ENCODE measurements around the gene VWA5B2. TPM values are rescaled to one million over a fixed set of nuclear protein-coding genes. Genes with fewer than 3 reads are reported as not detected.

VWA5B2 gene
- total and polyA plus RNA-seq, 2 of the 4 experiments (the other 2 are of a cell fraction), result not detected

DNA sequence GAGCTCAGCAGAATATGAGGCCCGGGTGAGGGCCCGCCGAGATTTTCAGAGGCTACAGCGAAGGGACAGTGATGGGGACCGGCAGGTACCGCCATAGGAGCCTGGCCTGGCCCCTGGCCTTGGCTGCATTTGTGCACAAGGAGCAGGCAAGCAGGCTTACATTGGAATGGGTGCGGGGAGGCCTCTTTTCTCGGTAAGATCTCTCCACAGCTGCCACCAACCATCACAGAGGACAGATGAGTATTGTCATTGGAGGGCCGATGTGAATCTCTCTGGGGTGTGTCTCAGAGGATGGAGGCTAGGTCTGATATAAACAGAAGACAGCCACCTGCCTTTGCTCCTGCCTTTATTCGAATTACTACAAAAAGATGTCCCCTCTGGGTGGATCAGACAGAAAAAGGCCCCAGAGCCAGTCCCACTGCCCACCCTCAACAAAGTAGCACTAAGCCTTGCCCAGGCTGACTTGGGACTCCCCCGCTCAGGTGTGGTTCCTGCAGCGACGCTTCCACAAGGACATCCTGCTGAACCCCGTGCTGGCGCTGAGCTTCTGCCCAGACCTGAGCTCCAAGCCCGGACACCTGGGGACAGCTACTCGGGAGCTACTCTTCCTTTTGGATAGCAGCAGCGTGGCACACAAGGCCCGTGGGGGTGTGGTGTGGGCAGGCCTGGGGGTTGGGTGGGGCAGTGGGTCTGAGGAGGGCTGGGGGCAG, 5.4 kb downstream of the VWA5B2 start:
- intact Hi-C loops (cut with micrococcal nuclease) (no loop called here), dilution Hi-C loops (cut with HindIII; ENCODE audit: low sequenced_read_pairs, unreplicated experiment) (no loop called here), in situ Hi-C loops (cut with MboI; ENCODE audit: low sequenced_read_pairs) (no loop called here)
- Histone ChIP-seq H4K8ac (ENCODE audit: low read depth in 2 of 2, low read length in 2 of 2) (no peak overlapping the region), H3K4me2 (ENCODE audit: low read depth, low read length) (no peak overlapping the region), H2BK20ac (ENCODE audit: low read depth, low read length) (no peak overlapping the region), H3K36me3 (ENCODE audit: control insufficient read depth, insufficient read depth, low read length) (no peaks in the 10 kb centered on the region), H4K91ac (ENCODE audit: insufficient read depth, low read depth, low read length) (no peak overlapping the region), H3K18ac (ENCODE audit: low read depth, low read length) (no peak overlapping the region), H3K79me1 (ENCODE audit: low read depth in 1 of 2, low read length in 2 of 2) (no peaks in the 10 kb centered on the region), H3K23ac (ENCODE audit: low read depth, low read length) (no peak overlapping the region), H2AK5ac (ENCODE audit: low read depth, low read length) (no peak overlapping the region), H2AK9ac (replicated peaks; ENCODE audit: low read depth, low read length, poor library complexity) (no peak overlapping the region), H3K4me3 (ENCODE audit: insufficient read depth, low read depth, low read length) (no peak overlapping the region), H3K4me1 (ENCODE audit: control insufficient read depth, insufficient read depth, low read length) (no peaks in the 10 kb centered on the region), H3K9ac (ENCODE audit: low read depth, low read length) (no peak overlapping the region), H3K27ac (ENCODE audit: insufficient read depth, low read length) (no peak overlapping the region), H2BK120ac (ENCODE audit: low read depth, low read length) (no peak overlapping the region), H2AFZ (replicated peaks; ENCODE audit: low read length, poor library complexity) (no peak overlapping the region), H3K56ac (ENCODE audit: extremely low read depth, insufficient read depth, low read length) (no peak overlapping the region), H4K20me1 (ENCODE audit: insufficient read depth, low read length) (no peaks in the 10 kb centered on the region; the same call in 1 of the 2 replicates), H3K14ac (replicated peaks; ENCODE audit: low read depth, low read length) (no peak overlapping the region), H3K4ac (ENCODE audit: low read depth, low read length) (no peak overlapping the region), H3K9me3 (ENCODE audit: control insufficient read depth, insufficient read depth, low read length) (no peaks in the 10 kb centered on the region), H4K5ac (ENCODE audit: low read depth, low read length) (no peak overlapping the region), H3K9me1 (ENCODE audit: insufficient read depth, low read length) (0 out of 2 replicates have a peak, but pooled peaks cover 3% of the 10 kb centered on the region), H3K27me3 (ENCODE audit: control insufficient read depth, insufficient read depth, low read length) (peaks cover 48% of the 10 kb centered on the region), H2BK5ac (ENCODE audit: low read depth, low read length, poor library complexity, severe bottlenecking) (no peak overlapping the region), H2BK15ac (ENCODE audit: low read depth, low read length) (no peak overlapping the region)
- ATAC-seq (ENCODE audit: low read depth), result no peak
- no CpG with 5 or more reads among the region's 19 CpGs for WGBS, 2 experiments (ENCODE audit: extremely low coverage in 2 of 2, insufficient read length in 1 of 2)
- no TSS peak for BruUV-seq (replicated peaks)
- POLR2A ChIA-PET (ENCODE audit: unreplicated experiment), result no interaction called here
- DNase-seq, result no peak
- TF ChIP-seq MAFK (IDR thresholded peaks at IDR 0.05; ENCODE audit: low read depth, low read length) (no peak), RFX5 (IDR thresholded peaks at IDR 0.05; ENCODE audit: low read depth, low read length) (no peak)
- CTCF ChIA-PET, result interaction anchor here (0.6 kb wide), 1 partner anchor 1353 kb away, joined by 9 read pairs; no protein-coding TSS in a partner anchor
